HG03342 (cell line): ENCODE results near the gene SLC25A13.
"Not testable (repeated sequence)": the region's sequence is repeated elsewhere in the genome, so short reads cannot be mapped to it uniquely, and the experiment has no call there.

Experiments used
- ATAC-seq: cut with Tn5 transposase; IDR thresholded peaks from one replicate; pipeline ENCODE4 v1.9.1; 2021; ENCODE audit warnings: mild to moderate bottlenecking, moderate library complexity; ENCODE audit not compliant: unreplicated experiment

Gene SLC25A13

DNA sequence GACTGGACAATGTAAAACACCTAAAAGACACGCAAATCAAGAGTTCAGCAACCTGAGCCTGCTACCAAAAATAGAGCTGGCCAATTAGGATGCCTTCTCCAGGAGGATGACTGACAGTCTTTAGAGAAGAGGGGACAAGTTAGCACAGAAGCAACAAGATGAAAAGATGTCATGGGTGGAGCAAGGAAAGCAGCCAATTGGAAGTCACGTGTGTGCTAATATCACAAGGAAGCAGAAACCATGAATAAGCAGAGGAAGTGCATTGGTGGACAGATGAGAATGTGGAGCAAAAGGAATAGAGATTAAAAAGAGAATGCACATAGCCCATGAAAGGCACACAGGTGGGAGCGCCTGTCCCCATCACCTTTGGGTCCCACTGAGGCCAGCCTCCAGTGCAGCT lies 148.1 kb downstream of the SLC25A13 start:
- no peak for ATAC-seq

DNA sequence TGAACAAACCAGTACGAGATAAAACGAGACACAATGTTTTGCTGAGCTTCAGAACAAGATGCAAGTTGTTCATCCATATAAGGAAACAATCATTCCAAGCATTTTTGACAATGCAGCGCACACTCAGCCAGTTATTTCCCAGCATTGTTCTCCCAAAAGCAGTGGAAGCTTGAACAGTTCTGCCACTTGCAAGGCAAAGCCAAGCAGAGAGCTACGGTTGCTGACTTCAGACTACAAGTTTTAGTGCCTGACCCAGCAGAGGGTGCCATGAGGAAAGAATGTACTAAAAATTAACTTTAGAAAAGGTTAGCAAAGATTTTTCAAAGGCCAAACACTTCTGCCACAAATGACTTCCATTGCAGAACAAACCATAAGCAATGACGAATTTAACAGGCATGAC lies 152.5 kb downstream of the SLC25A13 start:
- no peak for ATAC-seq

DNA sequence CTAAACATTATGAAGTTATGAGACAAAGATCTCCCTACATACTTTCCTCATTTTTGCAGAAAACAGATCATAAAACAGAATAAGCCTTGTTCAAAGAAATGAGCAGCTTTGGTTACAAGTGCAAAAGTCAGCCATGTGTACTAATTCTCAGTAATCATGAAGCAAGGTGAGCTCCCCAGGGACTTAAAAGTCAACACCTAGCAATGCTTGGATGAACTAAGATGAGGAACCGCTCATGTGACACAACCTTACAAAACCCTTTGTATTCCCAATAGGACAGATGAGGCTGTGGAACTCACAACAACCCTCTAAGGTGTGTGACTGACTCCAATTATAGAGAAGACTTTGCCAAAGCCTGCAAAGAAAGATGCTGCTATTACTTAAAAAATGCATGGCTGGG lies 154.5 kb downstream of the SLC25A13 start:
- ATAC-seq: no peak

DNA sequence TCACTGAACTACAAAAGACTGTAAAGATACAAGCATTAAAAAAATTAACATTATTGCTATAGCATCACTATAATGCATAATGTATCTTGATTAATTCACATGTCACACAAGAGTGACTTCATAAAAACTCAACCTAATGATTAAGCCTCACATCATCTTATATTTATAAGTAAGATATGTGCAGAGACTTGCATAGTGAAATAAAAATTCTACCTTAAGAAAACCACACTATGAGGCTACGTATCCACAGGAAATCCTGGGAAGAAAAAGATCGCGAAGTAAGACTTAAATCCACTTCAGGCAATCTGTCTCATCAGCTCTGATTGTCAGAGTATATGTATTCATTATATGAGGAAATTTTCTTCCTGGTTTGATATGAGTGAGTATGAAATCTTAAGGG lies 160.0 kb downstream of the SLC25A13 start:
- ATAC-seq: no peak

DNA sequence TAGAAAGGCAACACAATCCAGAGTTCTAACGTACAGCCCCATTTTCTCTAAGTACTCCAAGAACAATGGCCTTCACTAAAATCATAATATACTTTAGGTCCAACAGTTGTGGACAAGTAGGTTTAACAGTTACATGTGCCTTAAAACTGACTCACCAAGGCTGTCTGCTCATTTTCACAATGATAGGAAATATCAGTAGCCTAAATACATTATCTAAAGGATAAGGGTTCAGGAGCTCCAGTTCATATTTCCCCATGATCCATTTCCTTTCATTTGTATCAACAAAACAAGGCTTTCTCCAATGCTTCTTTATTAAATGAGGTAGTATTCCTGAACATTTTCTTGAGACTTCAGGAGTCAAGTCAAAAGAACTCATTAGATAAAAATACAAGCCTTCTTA lies 164.0 kb downstream of the SLC25A13 start:
- ATAC-seq: no peak

DNA sequence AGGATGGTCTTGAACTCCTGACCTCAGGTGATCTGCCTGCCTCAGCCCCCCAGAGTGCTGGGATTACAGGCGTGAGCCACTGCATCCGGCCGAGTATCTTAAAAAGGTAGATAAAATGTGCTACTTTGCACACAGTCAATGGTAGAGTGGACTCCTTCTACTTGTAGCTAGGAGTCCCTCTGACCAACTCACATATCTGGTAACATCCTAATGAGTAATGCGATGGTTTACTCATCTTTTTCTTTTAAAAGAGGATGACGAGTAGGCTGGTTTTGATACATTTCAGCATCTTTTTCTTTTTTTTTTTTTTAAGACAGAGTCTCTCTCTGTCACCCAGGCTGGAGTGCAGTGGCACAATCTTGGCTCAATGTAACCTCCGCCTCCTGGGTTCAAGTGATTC lies 167.4 kb downstream of the SLC25A13 start:
- ATAC-seq: not testable (repeated sequence)

DNA sequence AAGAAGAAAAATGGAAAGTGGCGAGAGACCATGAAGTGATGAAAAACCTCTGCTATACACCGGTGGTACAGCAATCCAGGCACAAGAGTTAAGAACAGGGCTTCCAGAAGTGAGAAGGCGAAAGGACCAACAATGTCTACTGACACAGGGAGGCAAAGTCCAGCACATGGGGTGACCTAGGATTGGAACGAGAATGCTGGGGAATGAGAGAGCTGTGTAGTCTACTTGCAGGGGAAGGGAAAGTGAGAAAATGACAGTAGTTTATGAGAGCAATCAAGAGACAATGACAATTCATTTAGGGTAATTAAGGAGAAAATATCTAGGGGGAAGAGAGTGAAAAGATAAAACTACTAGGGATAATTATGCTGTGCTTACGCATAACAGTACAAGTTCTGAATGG lies 169.2 kb downstream of the SLC25A13 start:
- no peak for ATAC-seq

DNA sequence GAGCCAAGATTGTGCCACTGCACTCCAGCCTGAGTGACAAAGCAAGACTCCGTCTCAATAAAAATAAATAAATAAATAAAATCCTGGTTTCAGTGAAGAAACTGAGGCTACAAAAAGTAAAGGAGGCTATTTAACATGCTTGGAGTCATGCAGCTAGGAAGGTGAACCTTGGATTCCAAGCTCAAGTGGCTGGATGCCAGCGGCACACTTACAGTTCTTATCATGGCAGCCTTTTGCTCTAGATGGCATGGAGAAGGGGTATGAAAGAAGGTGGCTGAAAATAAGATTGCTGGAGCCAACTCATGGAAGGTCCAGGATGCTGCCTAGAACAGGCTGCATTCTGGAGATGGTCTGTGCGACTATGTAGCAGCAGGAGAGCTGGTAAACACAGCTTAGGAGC lies 170.0 kb downstream of the SLC25A13 start:
- no peak for ATAC-seq

DNA sequence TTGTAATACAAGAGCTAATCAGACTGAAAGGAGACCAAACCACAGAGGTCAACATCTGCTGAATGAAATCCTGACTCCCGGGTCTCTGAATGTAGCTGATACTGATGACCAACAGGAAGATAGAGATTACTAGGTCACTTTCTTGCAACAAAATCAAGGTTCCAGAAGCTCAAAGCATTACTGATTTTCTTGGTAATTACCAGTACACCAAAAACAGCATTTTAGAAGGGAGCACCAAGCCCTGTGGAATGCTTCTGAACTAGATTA lies 177.7 kb downstream of the SLC25A13 start:
- no peak for ATAC-seq

DNA sequence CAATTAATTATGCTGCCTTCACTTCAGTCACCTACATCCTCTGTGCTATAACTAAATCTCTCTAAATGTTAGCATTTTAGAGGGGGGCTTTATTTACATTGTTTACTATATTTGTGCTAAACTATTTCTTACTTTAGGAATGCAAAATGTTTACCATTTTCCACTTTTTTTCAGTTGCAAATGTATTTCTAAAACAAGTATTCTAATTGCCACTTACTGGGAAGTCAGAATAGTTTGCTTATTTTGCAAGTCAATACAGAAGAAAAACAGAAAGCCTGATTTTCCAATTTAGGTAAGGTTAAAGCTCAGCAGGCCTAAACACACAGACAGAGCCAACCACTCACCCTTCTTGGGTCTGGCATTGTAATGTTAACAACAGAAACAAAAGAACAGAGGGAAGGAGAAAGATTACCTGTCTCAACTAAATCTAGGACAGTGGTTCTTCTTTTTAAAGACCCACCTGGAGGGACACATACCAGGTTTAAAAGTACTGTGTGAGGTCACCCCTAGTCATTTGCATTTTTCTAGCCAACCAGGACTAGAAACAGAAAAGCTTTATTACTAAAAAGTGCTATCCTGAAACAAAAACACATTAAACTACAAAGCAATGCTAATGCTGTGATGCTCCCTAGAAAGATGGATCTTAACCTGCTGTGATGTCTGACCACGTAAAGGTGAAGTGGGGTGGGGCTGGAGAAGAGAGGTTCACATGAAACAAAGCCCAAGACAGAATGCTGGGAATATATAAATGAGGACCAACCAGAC lies 178.2 kb downstream of the SLC25A13 start:
- no peak for ATAC-seq

DNA sequence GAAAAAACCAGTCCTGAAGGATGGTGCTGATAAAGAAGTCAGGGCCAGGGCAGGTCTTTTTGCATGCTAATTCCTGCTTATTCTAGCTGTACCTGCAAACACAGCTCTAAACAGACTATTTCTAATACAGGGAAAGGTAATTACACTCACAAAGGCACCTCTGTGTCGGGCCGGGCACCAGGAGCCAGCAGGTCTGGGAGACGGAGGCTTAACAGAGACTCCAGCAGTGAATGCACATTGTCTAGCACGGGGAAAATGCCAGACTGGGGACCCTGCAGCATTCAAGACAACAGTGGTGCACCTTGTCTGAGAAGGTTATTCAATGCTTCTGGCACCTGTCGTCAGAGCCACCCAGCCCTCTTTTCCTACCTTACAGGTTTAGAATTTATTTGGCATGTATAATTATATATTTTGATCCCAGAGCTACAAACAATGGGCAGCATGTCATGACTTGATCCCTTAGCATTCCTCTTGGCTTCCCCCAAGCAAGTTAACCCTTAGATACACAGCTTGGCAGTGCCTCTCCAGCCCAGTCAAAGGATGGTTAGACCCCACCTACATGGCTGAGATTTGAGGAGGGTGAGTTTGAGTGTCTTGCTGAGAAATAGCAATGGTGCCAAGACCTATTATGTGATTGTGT lies 185.2 kb downstream of the SLC25A13 start:
- no peak for ATAC-seq

DNA sequence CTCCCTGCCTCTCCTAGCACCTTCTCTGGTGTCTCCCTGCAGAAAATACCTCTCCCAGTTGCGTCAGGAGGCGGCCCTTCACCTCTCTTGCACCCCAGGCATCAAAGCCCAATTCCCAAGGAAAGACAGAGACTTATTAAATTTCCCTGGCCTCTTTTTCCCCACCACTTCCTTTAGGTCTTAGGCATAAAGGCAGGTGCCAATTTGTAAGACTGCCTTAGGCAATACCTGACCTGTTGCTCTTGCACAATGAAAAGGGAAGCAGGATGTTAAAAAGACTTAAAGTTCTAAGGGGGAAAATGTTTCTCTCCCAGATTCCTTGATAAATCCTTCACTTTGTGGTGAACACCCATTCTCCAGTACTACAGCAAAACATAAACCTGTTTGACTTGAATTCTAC lies 186.7 kb downstream of the SLC25A13 start:
- ATAC-seq: no peak

DNA sequence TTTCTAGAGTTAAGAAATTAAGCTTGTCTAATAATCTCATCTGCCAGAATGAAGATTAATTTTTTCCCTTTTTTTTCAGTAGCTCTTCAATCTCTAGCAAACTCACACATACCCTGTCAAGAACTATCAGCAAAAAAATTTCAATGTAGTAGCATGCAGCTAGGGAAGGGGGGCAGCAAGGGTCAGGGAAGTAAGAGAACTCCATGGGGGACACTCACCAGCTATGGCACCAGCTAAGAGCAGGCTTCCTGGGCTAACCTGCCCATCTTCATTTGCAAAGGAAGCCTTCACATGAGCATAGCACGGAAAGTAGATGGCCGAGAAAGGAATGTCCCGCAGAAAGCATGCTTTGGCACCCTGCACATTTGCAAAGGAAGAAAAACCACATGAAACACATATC lies 190.4 kb downstream of the SLC25A13 start:
- no peak for ATAC-seq

DNA sequence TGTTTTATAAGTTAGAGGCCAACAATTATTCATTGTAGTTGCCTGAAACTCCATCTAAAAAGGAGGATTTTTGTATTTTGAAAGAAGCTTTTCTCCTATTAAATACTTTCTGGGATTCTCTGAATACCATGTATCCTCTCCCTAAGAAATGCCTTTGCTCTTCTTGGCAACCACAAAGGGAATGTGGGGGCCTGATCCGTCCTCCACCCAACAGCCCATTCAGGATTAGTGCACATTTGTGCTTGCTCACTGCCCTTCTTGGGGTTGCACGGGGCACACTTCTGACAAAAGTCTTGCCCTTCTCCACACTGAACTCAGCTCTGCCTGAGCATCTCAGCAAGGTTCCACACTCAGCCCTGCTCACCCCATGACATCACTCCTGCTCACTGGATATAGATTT lies 194.2 kb downstream of the SLC25A13 start:
- no peak for ATAC-seq

DNA sequence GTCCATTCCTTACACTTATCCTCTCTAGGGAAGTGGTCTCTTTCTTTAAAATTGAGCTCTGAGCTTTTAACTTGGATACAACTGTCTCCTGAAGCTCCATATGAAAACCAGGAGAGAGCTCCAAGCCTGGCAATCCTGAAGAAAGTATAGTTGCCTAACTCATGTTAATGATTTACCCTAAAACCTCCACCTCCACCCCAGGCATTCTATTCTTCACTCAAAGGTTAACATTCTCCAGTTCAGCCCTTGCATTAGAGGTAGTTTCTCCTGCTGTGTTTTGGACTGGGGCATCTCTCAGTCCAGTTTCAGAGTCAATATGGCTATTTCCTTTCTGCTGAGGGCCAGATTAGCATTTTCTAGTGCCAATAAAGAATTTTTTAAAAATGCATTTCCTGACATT lies 195.5 kb downstream of the SLC25A13 start:
- ATAC-seq: no peak

DNA sequence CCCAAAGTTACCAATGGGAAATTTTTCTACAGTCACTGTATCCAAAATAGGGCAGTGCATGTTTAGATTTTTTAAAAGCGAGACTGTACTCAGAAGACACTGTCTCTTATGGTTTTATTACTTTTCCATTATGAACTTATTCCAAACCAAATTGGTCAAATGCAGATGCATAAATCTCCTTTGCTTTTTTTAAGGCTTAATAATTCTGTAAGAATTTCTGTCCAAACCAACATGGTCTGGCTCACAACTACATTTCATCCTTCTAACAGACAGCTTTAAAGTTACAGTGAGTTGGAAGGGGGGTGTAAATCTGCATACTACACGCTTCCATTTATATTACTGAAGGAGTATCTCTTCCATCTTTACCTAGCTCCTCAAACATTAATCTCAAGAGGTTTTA lies 199.2 kb downstream of the SLC25A13 start:
- ATAC-seq: no peak

DNA sequence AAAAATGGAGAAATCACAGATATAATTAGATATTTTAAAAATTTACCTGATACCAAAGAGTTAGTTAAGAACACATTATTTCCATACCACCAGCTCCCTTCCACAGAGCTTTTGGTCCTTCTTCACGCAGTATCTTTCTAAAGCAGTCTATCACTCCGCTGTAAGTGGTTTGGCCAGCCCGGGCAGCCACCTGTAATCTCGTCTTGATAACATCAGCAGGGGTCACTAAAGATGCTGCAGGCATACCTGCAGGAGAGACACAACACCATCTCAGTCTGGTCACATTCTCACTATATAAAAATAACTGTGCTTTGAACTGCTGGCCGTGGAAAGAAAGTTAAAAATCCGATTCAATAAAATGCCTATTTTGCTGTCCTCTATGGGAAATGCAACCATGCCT lies 200.1 kb downstream of the SLC25A13 start:
- no peak for ATAC-seq

DNA sequence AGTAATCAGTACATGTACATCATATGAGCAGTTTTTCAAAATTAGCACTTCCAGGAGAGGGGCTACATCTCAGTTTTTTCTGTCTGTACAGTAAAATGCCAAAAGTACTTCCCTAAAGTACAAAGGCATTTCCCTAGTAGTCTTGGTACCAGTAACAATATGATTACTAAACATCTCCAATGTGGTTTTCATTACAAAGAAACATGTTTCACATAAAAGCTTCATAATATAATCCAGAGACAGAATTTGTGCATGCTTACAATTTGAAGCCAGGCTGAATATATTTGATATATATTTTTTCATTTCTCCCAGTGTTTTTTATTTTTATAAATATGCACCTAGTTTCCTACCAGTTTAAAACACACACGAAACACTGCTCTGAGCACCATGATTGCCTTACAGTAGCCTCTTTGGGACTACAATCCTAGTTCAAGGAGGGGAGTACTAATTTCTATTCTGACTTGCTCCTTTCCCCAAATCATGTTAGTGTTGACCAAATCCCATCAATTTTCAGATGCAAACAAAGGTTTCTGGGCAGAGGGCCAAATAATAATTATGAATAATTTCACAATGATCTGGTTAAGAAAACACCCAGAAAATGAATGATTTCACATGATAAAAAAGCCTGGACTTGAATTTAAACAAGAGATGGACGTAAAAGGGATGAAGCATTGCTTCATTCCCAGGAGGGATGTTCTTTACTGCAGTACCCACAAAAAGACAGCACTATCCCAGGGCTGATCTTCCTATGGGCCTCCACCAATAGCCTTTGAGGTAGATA lies 201.3 kb downstream of the SLC25A13 start:
- ATAC-seq: no peak

DNA sequence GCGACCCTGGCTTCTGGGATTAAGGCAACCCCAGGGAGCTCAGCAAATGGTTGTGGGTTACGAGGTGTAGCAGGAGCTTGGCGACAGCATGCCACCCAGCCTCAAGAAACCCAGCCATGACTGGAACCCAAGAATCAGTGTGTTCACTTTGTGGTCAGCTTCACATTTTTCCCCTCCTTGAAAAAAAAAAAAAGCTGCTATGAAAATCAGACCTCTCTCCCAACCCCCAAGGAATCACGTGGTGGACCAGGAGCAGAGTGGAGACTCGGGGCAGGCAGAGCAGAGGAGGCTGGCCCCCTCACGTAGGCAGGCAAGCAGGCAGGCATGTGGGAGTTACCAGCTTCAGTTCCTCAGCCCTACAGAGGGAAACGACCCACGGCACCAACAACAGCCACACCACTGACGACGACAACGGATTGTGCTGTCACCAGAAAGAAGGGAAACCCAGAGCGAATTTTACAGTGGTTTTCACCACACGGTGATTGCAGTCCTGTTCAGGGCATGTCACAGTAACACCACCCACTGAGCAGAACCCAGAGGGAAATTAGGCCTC lies 203.4 kb downstream of the SLC25A13 start:
- no peak for ATAC-seq

DNA sequence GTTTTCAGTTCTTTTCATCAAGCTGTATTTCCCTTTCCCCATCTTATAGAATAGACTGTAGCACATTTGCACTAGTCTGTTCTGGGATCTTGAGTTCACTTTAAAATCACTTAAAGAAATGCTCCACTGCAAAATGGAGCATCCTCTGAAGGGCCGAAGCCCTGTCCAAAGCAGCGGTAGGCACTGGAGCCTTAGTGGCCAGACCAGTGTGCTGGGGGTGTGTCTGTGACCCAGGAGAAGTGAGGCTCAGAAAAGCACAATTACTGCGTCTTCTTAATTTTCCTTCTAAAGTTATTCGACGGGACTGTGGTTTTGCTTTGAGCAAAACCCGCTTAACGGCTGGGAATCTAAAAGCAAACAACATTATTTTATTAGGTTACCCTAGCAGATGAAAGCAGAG lies 205.7 kb downstream of the SLC25A13 start:
- ATAC-seq: no peak

DNA sequence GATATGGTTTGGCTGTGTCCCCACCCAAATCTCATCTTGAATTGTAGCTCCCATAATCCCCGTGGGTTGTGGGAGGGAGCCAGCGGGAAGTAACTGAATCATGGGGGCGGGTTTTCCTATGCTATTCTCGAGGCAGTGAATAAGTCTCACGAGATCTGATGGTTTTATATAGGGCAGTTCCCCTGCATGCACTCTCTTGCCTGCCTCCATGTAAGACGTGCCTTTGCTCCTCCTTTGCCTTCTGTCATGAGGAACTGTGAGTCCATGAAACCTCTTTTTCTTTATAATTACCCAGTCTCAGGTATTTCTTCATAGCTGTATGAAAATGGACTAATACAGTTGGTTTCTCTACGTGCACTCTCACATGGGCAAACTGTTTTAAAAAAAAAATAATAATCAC lies 207.7 kb downstream of the SLC25A13 start:
- ATAC-seq: no peak

DNA sequence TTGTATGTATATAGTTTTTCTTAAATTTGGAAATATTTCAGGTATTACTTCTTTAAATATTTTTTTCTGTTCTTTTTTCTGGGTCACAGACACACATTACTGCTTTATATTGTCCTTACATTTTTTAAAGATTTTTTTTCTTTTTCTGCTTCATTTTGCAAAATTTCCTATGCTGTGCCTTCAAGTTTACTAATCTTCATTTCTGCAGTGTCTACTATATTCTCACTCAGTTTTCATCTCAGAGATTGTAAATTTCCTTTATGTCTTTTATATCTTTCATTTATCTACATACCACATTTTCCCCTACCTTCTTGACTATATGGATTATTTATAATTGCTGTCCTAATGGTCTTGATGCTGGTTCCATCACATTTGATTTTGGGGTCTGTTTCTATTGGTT lies 210.5 kb downstream of the SLC25A13 start:
- no peak for ATAC-seq
